Activated CD4-positive, alpha-beta T cell treated with anti-CD3 and anti-CD28 coated beads, Interleukin-2, amount 50 U/mL, for 24 hours (primary cell): Measurements from ENCODE around the gene SERTM1.

Source experiments
- DNase-seq, 2 donors: peaks; one replicate each; pipeline ENCODE4 v3.0.0-alpha.2; 2020; ENCODE audit warnings: low read depth in 1 of 2, low spot score in 1 of 2

SERTM1 gene

GRCh38 chr13:36710396-36710795 lies 36.6 kb downstream of the SERTM1 start:
- DNase-seq: no peak

- no peak for DNase-seq
These were observed 38.5 kb downstream of the SERTM1 start for GRCh38 chr13:36712290-36712689.

- DNase-seq: no peak
These were observed 39.0 kb downstream of the SERTM1 start for GRCh38 chr13:36712770-36713169.

GRCh38 chr13:36713887-36714286 lies 40.1 kb downstream of the SERTM1 start:
- DNase-seq: no peak

- no peak for DNase-seq
These were observed 42.0 kb downstream of the SERTM1 start for GRCh38 chr13:36715841-36716240.

- no peak for DNase-seq
These were observed 43.2 kb downstream of the SERTM1 start for GRCh38 chr13:36717017-36717416.

GRCh38 chr13:36717966-36718545 lies 44.2 kb downstream of the SERTM1 start:
- DNase-seq: no peak

GRCh38 chr13:36718686-36719085 lies 44.9 kb downstream of the SERTM1 start:
- no peak for DNase-seq

- no peak for DNase-seq
These were observed 50.3 kb downstream of the SERTM1 start for GRCh38 chr13:36724141-36724540.

GRCh38 chr13:36725936-36726335 lies 52.1 kb downstream of the SERTM1 start:
- no peak for DNase-seq

- DNase-seq: no peak
These were observed 54.2 kb downstream of the SERTM1 start for GRCh38 chr13:36728006-36728405.

GRCh38 chr13:36736119-36736726 lies 62.4 kb downstream of the SERTM1 start:
- DNase-seq: peak in 1 of 2 donors; percentile 26

GRCh38 chr13:36737524-36738083 lies 63.8 kb downstream of the SERTM1 start:
- no peak for DNase-seq

- DNase-seq: no peak
These were observed 71.6 kb downstream of the SERTM1 start for GRCh38 chr13:36745436-36745835.

- no peak for DNase-seq
These were observed 72.2 kb downstream of the SERTM1 start for GRCh38 chr13:36746051-36746450.
